K562 (cell line): ENCODE data around the gene RNGTT. TPM values are rescaled to one million over a fixed set of nuclear protein-coding genes. Genes with fewer than 3 reads are reported as not detected.

ENCODE experiments used
- FOXJ2 ChIP-seq: fragments of 200-800 bp; sonication (Bioruptor generic); IDR thresholded peaks from 2 replicates; pipeline ENCODE4 v1.6.1; 2016; ENCODE audit warnings: missing genetic modification characterization, missing compliant biosample characterization
- NFE2 ChIP-seq: IDR thresholded peaks from 2 replicates; pipeline ENCODE4 v1.6.1; 2014; ENCODE audit warnings: antibody characterized with exemption, low read depth
- NR0B1 ChIP-seq: fragments of 450-650 bp; IDR thresholded peaks from one replicate; pipeline ENCODE4 v1.6.1; 2018; ENCODE audit warnings: mild to moderate bottlenecking, moderate library complexity; ENCODE audit not compliant: partially characterized antibody
- RERE ChIP-seq: sonication (generic); formaldehyde crosslinking; IDR thresholded peaks from 2 replicates; pipeline ENCODE4 v1.8.0; 2023; ENCODE audit warnings: missing genetic modification reagents, mild to moderate bottlenecking, borderline replicate concordance
- SMC3 ChIP-seq: conservative IDR thresholded peaks from 2 replicates; pipeline ENCODE4 v1.6.1; 2011; ENCODE audit warnings: low read depth, low read length, improper control_type of control experiment; ENCODE audit not compliant: insufficient read depth
- ZNF407 ChIP-seq: fragments of 450-650 bp; IDR thresholded peaks from 2 replicates; pipeline ENCODE4 v1.6.1; 2016; ENCODE audit warnings: low read depth
- ZNF561 ChIP-seq: fragments of 450-650 bp; formaldehyde crosslinking; conservative IDR thresholded peaks from 2 replicates; pipeline ENCODE4 v1.4.0; 2020; ENCODE audit warnings: mild to moderate bottlenecking, moderate library complexity
- polyA plus RNA-seq, 8 experiments: library from polyadenylated mRNA; depleted of rRNA in 4 of 8; stranded (reverse) in 5 of 8; unstranded in 3 of 8; fragments of >200 nt; fragmentation: Nextera tagmentation in 2 of 8; fragmentation: Illumina TruSeq in 1 of 8; extraction: Ambion mirVana in 2 of 8; extraction: Trizol in 1 of 8; gene quantifications; 2 replicates each; pipeline versions ENCODE4 v1.2.1 to v1.2.3, GENCODE V29; 2011 to 2014; ENCODE audit warnings: inconsistent platforms in 1 of 8, missing spikeins in 1 of 8
- total RNA-seq, 7 experiments: library from RNA; depleted of rRNA in 6 of 7; stranded (reverse); fragments of >200 nt in 6 of 7; fragmentation: Illumina TruSeq in 2 of 7; extraction: Trizol in 2 of 7; gene quantifications; 2 replicates each; pipeline versions ENCODE4 v1.2.1 to v1.2.3, GENCODE V29; 2011 to 2021; ENCODE audit warnings: low replicate concordance in 1 of 7

Gene RNGTT
- total and polyA plus RNA-seq, 9 of the 15 experiments (the other 6 are each of a cell fraction or from before 2014, with no cell fraction given): 6.1 to 31.7 (median 19.5) TPM

- TF ChIP-seq NR0B1: no peak
- no peak for TF ChIP-seq RERE (CRISPR knock-in tag)
- no peak for TF ChIP-seq NFE2
- no peak for TF ChIP-seq FOXJ2 (tag)
- no peak for TF ChIP-seq ZNF407
- no peak for TF ChIP-seq SMC3
- TF ChIP-seq ZNF561 (CRISPR knock-in tag): no peak
Observed at GRCh38 chr6:88748141-88748540, 215.3 kb downstream of the RNGTT start (continued).
